Endothelial cell of umbilical vein (primary cell): Measurements from ENCODE around the gene ZDHHC3. TPM values are rescaled to one million over a fixed set of nuclear protein-coding genes. Genes with fewer than 3 reads are reported as not detected.

ENCODE experiments used
- BruUV-seq: library from RNA; stranded (reverse); fragments of 400-500 nt; replicated peaks from 2 replicates; lab custom pipeline; 2021; lab: Mats Ljungman, UMichigan
- CTCF ChIA-PET: fragments of 300-600, 350-600 bp; sonication (Branson Sonifier 250); formaldehyde crosslinking; loops from one replicate; lab custom pipeline; 2021; ENCODE audit warnings: antibody characterized with exemption, inconsistent platforms; lab: Charles Lee
- POLR2A ChIA-PET: fragments of 300-600, 350-600 bp; sonication (Branson Sonifier 250); formaldehyde crosslinking; loops from one replicate; lab custom pipeline; 2021; ENCODE audit warnings: antibody characterized with exemption, inconsistent platforms; lab: Charles Lee
- DNase-seq: peaks from one replicate; pipeline ENCODE4 v3.0.0-alpha.2; 2011; ENCODE audit warnings: low read depth, low spot score
- FAIRE-seq: peaks from 2 replicates; lab custom pipeline; 2011; peaks lifted over from hg19 to GRCh38; lab: Jason Lieb, UNC
- H2AFZ ChIP-seq: 2 replicates; pipeline ENCODE4 v1.6.0; 2012; ENCODE audit warnings: low read depth, low read length, control low read depth, inconsistent platforms
- H3K27ac ChIP-seq: 2 replicates; pipeline ENCODE4 v1.5.1; 2011; ENCODE audit warnings: low read depth, mild to moderate bottlenecking, control low read depth, low read length, moderate library complexity; ENCODE audit not compliant: insufficient read depth
- H3K27me3 ChIP-seq, 2 experiments: 2 replicates each; pipeline versions ENCODE4 v1.6.0 to v1.6.1; 2011; ENCODE audit warnings: low read length in 2 of 2, mixed read lengths in 1 of 2; ENCODE audit not compliant: control insufficient read depth in 2 of 2, insufficient read depth in 2 of 2
- H3K36me3 ChIP-seq, 2 experiments: 2 replicates in 1 of 2; 3 replicates in 1 of 2; pipeline ENCODE4 v1.5.1; 2011; ENCODE audit warnings: low read length in 2 of 2, mild to moderate bottlenecking in 1 of 2, moderate library complexity in 1 of 2; ENCODE audit not compliant: control insufficient read depth in 2 of 2, insufficient read depth in 2 of 2; ENCODE audit errors: extremely low read depth in 1 of 2
- H3K4me1 ChIP-seq: 3 replicates; pipeline ENCODE4 v1.5.1; 2011; ENCODE audit warnings: mild to moderate bottlenecking, low read length; ENCODE audit not compliant: control insufficient read depth, insufficient read depth; ENCODE audit errors: extremely low read depth
- H3K4me2 ChIP-seq: 2 replicates; pipeline ENCODE4 v1.6.1; 2011; ENCODE audit warnings: low read length, control low read depth, mixed read lengths; ENCODE audit not compliant: insufficient read depth
- H3K4me3 ChIP-seq, 3 experiments: fragments of 200-600 bp in 1 of 3; sonication (generic), shearing (Covaris generic) in 1 of 3; replicated peaks in 1 of 3; 2 replicates each; pipeline ENCODE4 v1.5.1; 2011 to 2016; ENCODE audit warnings: control low read depth in 3 of 3, low read length in 3 of 3, mild to moderate bottlenecking in 2 of 3, inconsistent platforms in 1 of 3, low read depth in 1 of 3, moderate library complexity in 1 of 3; ENCODE audit not compliant: insufficient read depth in 1 of 3
- H3K79me2 ChIP-seq: 2 replicates; pipeline ENCODE4 v1.6.0; 2012; ENCODE audit warnings: low read length, inconsistent platforms; ENCODE audit not compliant: control insufficient read depth, insufficient read depth
- H3K9ac ChIP-seq: replicated peaks from 2 replicates; pipeline ENCODE3; 2011; ENCODE audit warnings: low read length, control low read depth; ENCODE audit not compliant: insufficient read depth; ENCODE audit errors: extremely low read depth
- H3K9me1 ChIP-seq: replicated peaks from 3 replicates; pipeline ENCODE4 v1.6.0; 2011; ENCODE audit warnings: mild to moderate bottlenecking, low read length; ENCODE audit not compliant: control insufficient read depth, insufficient read depth; ENCODE audit errors: extremely low read depth
- H3K9me3 ChIP-seq: replicated peaks from 2 replicates; pipeline ENCODE4 v1.5.1; 2012; ENCODE audit warnings: low read length, inconsistent platforms; ENCODE audit not compliant: control insufficient read depth, insufficient read depth
- H4K20me1 ChIP-seq: replicated peaks from 2 replicates; pipeline ENCODE3; 2011; ENCODE audit warnings: mild to moderate bottlenecking, low read length; ENCODE audit not compliant: control insufficient read depth, insufficient read depth; ENCODE audit errors: extremely low read depth
- EZH2 ChIP-seq: IDR thresholded peaks from 2 replicates; pipeline ENCODE4 v1.6.1; 2012; ENCODE audit warnings: borderline replicate concordance, low read depth, mild to moderate bottlenecking, moderate library complexity, low read length, inconsistent platforms; ENCODE audit not compliant: severe bottlenecking
- FOS ChIP-seq: IDR thresholded peaks from 2 replicates; pipeline ENCODE4 v1.6.1; 2011; ENCODE audit warnings: mild to moderate bottlenecking, low read length, moderate library complexity, borderline replicate concordance; ENCODE audit not compliant: insufficient read depth
- GATA2 ChIP-seq: IDR thresholded peaks from 2 replicates; pipeline ENCODE4 v1.7.0; 2011; ENCODE audit warnings: low read depth, mild to moderate bottlenecking, moderate library complexity, mixed read lengths, low read length; ENCODE audit not compliant: insufficient read length, insufficient read depth
- JUN ChIP-seq: IDR thresholded peaks from 2 replicates; pipeline ENCODE4 v1.6.1; 2011; ENCODE audit warnings: borderline replicate concordance, low read depth; ENCODE audit not compliant: insufficient read length, insufficient read depth
- MYC ChIP-seq: IDR thresholded peaks from one replicate; pipeline ENCODE4 v1.6.1; 2011; ENCODE audit warnings: mild to moderate bottlenecking, low read depth, low read length
- POLR2A ChIP-seq: IDR thresholded peaks from 2 replicates; pipeline ENCODE4 v1.6.1; 2012; ENCODE audit warnings: low read depth, mild to moderate bottlenecking, control low read depth, low read length
- POLR2AphosphoS5 ChIP-seq: IDR thresholded peaks from 2 replicates; pipeline ENCODE4 v1.6.1; 2012; ENCODE audit warnings: low read depth, mild to moderate bottlenecking, control low read depth, low read length, moderate library complexity; ENCODE audit not compliant: insufficient read depth
- dilution Hi-C: fragments of 300-500 bp; cut with MboI; formaldehyde crosslinking; loops from one replicate; pipeline ENCODE4 v1.15.0; 2019; ENCODE audit warnings: low sequenced_read_pairs; ENCODE audit not compliant: extremely low pct_ligation_motif_present
- intact Hi-C: fragments of 100-400 bp; cut with micrococcal nuclease; formaldehyde crosslinking; loops from one replicate; pipeline ENCODE4 v1.10.0; 2022
- polyA plus RNA-seq, 4 experiments: library from polyadenylated mRNA; depleted of rRNA in 3 of 4; stranded (reverse) in 3 of 4; unstranded in 1 of 4; fragments of >200 nt; gene quantifications; 2 replicates each; pipeline versions ENCODE4 v1.2.1 to v1.2.3, GENCODE V29; 2011 to 2012; ENCODE audit warnings: missing spikeins in 1 of 4
- total RNA-seq: library from RNA; stranded (reverse); gene quantifications from 2 replicates; pipeline ENCODE4 v1.2.3, GENCODE V29; 2021
- TF ChIP-seq, protein P1 (sequence below): IDR thresholded peaks from 2 replicates; pipeline ENCODE4 v1.6.1; 2011; ENCODE audit not compliant: insufficient read depth, insufficient read length
- TF ChIP-seq, protein P2 (sequence below), 2 donors: IDR thresholded peaks; 1 replicate in 1 of 2; 2 replicates in 1 of 2; pipeline ENCODE4 v1.5.1; 2011; ENCODE audit warnings: low read length in 2 of 2, mild to moderate bottlenecking in 2 of 2, moderate library complexity in 2 of 2, control low read depth in 1 of 2, inconsistent platforms in 1 of 2, low read depth in 1 of 2; ENCODE audit not compliant: insufficient read depth in 1 of 2; ENCODE audit errors: extremely low read depth in 1 of 2

The ZDHHC3 gene
- total and polyA plus RNA-seq, 2 donors (not counting 3 experiments of a cell fraction or from before 2014, with no cell fraction given): 62.4 to 97.1 TPM

DNA sequence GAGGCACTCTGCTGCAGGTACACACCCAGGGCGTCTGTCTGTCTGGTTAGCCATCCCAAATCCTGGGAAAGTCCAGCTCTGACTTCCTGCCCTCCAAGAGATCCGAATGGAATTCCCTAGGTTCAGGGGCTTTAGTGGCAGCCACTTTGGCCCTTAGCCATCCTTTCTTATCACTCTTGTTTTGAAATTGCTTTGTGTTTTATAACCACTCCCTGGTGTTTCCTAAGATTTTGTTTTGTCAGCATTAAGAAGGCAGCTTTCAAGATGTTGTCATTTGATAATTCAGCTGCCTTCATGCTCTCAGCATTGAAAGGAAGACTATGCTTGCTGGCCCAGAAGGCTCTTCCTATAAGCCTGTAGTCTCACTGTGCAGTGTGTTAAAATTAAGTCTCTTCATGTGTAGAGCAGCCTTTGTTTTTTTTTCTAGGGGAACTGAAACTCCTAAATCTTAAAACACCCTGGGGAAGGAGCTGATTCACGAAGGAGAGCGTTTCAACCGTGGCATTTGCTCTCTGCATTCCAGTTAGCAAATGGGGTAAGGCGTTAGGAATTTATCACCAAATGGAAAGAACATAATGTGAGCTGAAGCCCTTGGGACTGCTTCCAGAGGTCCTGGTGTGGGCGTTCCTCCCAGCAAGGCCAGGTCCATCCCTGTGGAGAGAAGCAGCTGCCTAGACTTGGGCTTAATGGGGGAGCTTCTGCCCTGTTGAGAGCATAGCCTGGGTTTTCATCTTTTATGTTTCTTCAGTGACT, 36.0 kb upstream of the ZDHHC3 start:
- Histone ChIP-seq H3K9me1 (no peaks in the 10 kb centered on the region), H3K79me2 (no peaks in the 10 kb centered on the region), H3K4me3 (no peak overlapping the region), H3K4me2 (peak overlapping the region; percentile 43), H3K9me3 (no peaks in the 10 kb centered on the region), H3K27ac (peak overlapping the region; percentile 98), H3K9ac (peak overlapping the region; percentile 69), H3K4me1 (peaks cover 23% of the 10 kb centered on the region), H2AFZ (no peak overlapping the region), H4K20me1 (no peaks in the 10 kb centered on the region), H3K27me3 (no peaks in the 10 kb centered on the region), H3K36me3 (peaks cover 0 to under 1% of the 10 kb centered on the region in 2 experiments)
- FAIRE-seq: peak; percentile 97
- intact Hi-C loops (loop anchor here (1.0 kb wide), 1 partner anchor 25 kb away; no protein-coding TSS in a partner anchor), dilution Hi-C loops (no loop called here)
- DNase-seq: peak; percentile 98
- no TSS peak for BruUV-seq
- TF ChIP-seq EZH2: no peak
- TF ChIP-seq, protein P1, sequence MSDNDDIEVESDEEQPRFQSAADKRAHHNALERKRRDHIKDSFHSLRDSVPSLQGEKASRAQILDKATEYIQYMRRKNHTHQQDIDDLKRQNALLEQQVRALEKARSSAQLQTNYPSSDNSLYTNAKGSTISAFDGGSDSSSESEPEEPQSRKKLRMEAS: no peak
- TF ChIP-seq GATA2: peak; percentile 78
- TF ChIP-seq MYC: no peak
- TF ChIP-seq, protein P2, sequence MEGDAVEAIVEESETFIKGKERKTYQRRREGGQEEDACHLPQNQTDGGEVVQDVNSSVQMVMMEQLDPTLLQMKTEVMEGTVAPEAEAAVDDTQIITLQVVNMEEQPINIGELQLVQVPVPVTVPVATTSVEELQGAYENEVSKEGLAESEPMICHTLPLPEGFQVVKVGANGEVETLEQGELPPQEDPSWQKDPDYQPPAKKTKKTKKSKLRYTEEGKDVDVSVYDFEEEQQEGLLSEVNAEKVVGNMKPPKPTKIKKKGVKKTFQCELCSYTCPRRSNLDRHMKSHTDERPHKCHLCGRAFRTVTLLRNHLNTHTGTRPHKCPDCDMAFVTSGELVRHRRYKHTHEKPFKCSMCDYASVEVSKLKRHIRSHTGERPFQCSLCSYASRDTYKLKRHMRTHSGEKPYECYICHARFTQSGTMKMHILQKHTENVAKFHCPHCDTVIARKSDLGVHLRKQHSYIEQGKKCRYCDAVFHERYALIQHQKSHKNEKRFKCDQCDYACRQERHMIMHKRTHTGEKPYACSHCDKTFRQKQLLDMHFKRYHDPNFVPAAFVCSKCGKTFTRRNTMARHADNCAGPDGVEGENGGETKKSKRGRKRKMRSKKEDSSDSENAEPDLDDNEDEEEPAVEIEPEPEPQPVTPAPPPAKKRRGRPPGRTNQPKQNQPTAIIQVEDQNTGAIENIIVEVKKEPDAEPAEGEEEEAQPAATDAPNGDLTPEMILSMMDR (IDR thresholded peaks at IDR 0.05; ENCODE audit: extremely low read depth in 1 of 2, insufficient read depth in 1 of 2, low read depth in 1 of 2, low read length in 2 of 2): no peak
- no peak for TF ChIP-seq FOS
- peak; percentile 34 for TF ChIP-seq JUN
- peak; percentile 31 for TF ChIP-seq POLR2AphosphoS5
- no peak for TF ChIP-seq POLR2A
- POLR2A ChIA-PET: interaction anchor here (0.6 to 1.2 kb wide), 3 partner anchors 9 to 156 kb away, joined by 3 to 4 read pairs (median 4); partner anchors contain the start of gene EXOSC7
- CTCF ChIA-PET: interaction anchor here (0.8 to 2.8 kb wide), 10 partner anchors 9 to 26 kb away, joined by 3 to 16 read pairs (median 4); no protein-coding TSS in a partner anchor
